ENCODE results near the gene MRGPRX3. TPM values are rescaled to one million over a fixed set of nuclear protein-coding genes. Genes with fewer than 3 reads are reported as not detected.

MRGPRX3 gene
- total and polyA plus RNA-seq, 4 donors: not detected

- no peak for TF ChIP-seq NR2F2 (IDR thresholded peaks at IDR 0.05)
- TF ChIP-seq MAX (IDR thresholded peaks at IDR 0.05): no peak
- TF ChIP-seq ZBTB33 (IDR thresholded peaks at IDR 0.05): no peak
- no peak for TF ChIP-seq FOXA2 (IDR thresholded peaks at IDR 0.05)
- TF ChIP-seq FOXA1 (IDR thresholded peaks at IDR 0.05): no peak
- no peak for TF ChIP-seq EGR1 (IDR thresholded peaks at IDR 0.05; ENCODE audit: low read depth in 2 of 2)
- no peak for TF ChIP-seq JUND (IDR thresholded peaks at IDR 0.05)
- no peak for TF ChIP-seq REST (IDR thresholded peaks at IDR 0.05)
- TF ChIP-seq GABPA (IDR thresholded peaks at IDR 0.05 in 1 of 2, conservative IDR thresholded peaks at IDR 0.05 in 1 of 2): no peak
- no peak for TF ChIP-seq SP1 (IDR thresholded peaks at IDR 0.05)
- TF ChIP-seq YY1 (IDR thresholded peaks at IDR 0.05): no peak
- TF ChIP-seq HNF4A (conservative IDR thresholded peaks at IDR 0.05): peak; percentile 14 to 30
- peak; percentile 75 for TF ChIP-seq CTCF (IDR thresholded peaks at IDR 0.05; ENCODE audit: low read depth, low read length, missing input control)
- no peak for TF ChIP-seq HNF4G (IDR thresholded peaks at IDR 0.05)
- TF ChIP-seq RAD21 (IDR thresholded peaks at IDR 0.05): peak; percentile 96 to 98
- TF ChIP-seq RXRA (IDR thresholded peaks at IDR 0.05): peak in 1 of 2 donors; percentile 36
- TF ChIP-seq ATF3 (IDR thresholded peaks at IDR 0.05): no peak
- no peak for TF ChIP-seq TAF1 (conservative IDR thresholded peaks at IDR 0.05)
- WGBS: 76% methylated on average over 4 of the region's 4 CpGs
- no peak overlapping the region for H3K27ac ChIP-seq (ENCODE audit: low read depth in 1 of 2, low read length in 2 of 2)
- H3K27me3 ChIP-seq (ENCODE audit: control insufficient read depth in 4 of 4, insufficient read depth in 4 of 4, low read length in 3 of 4): no peaks in the 10 kb centered on the region
- no peak overlapping the region for H3K4me3 ChIP-seq (ENCODE audit: low read depth in 1 of 3, low read length in 3 of 3)
- H3K4me1 ChIP-seq (ENCODE audit: control insufficient read depth in 4 of 4, insufficient read depth in 4 of 4, low read length in 3 of 4): no peaks in the 10 kb centered on the region
- no peak overlapping the region for H3K9ac ChIP-seq (ENCODE audit: low read depth in 1 of 2, low read length in 2 of 2)
- peak; percentile 38 for DNase-seq (ENCODE audit: low spot score)
- H3K9me3 ChIP-seq (ENCODE audit: control insufficient read depth in 4 of 4, low read length in 3 of 4): no peaks in the 10 kb centered on the region
- H3K36me3 ChIP-seq (ENCODE audit: control insufficient read depth in 4 of 4, insufficient read depth in 3 of 4, low read depth in 1 of 4, low read length in 3 of 4): no peaks in the 10 kb centered on the region
These were observed 39.1 kb downstream of the MRGPRX3 start for GRCh38 chr11:18171377-18172000.

All from liver (tissue), 9 donors.